C4-2B (cell line): Measurements from ENCODE around the gene TLNRD1.

Source experiments
- H3K27ac ChIP-seq: fragments of 450-650 bp; 2 replicates; pipeline ENCODE4 v1.5.1; 2017
- CTCF ChIP-seq: fragments of 450-650 bp; conservative IDR thresholded peaks from 2 replicates; pipeline ENCODE4 v1.5.1; 2017; ENCODE audit warnings: mild to moderate bottlenecking
- ZFX ChIP-seq: fragments of 450-650 bp; IDR thresholded peaks from 2 replicates; pipeline ENCODE4 v1.6.1; 2017

The TLNRD1 gene

DNA sequence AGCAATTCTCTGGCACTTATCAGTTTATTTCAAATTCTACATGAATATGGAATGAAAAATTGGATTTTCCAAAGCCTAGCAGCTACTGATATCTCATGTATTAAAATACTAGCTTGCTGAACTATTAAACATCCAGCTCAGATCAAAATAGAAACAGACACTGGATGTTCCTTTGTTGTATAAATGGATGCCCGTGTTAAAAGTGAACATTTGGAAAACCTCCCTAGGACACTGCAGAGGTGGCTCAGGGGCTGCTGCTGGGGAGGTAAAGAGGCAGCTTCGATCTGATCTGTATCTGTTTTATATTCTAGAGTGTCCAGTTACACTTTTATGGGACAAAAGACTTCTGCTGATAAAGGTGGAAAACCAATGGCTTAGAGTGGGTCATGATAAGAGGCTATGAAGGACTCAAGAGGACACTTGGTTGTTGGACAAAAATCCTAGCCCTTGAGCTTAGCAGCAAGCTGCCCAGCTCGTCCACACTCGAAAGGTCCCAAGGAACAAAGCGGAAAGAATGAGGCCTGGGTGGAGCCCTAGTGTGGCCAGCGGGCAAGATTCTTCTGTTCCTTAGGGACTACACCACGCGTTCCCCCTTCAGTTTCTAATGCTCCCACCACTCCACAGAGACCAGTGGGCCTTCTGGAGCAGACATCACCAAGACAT lies 21.1 kb upstream of the TLNRD1 start:
- no peak for TF ChIP-seq CTCF
- TF ChIP-seq ZFX, result no peak
- H3K27ac ChIP-seq, result no peak overlapping the region

- H3K27ac ChIP-seq, result no peak overlapping the region
- TF ChIP-seq ZFX, result no peak
- no peak; the same call in 1 of the 2 replicates for TF ChIP-seq CTCF
Measured at GRCh38 chr15:80982205-80982604, 18.5 kb upstream of the TLNRD1 start.

GRCh38 chr15:80982839-80983238 lies 17.9 kb upstream of the TLNRD1 start:
- no peak for TF ChIP-seq ZFX
- no peak overlapping the region for H3K27ac ChIP-seq

- no peak overlapping the region for H3K27ac ChIP-seq
- TF ChIP-seq ZFX (no peak), CTCF (no peak)
Measured at GRCh38 chr15:80984856-80985255, 15.9 kb upstream of the TLNRD1 start.

- H3K27ac ChIP-seq, result no peak overlapping the region
- TF ChIP-seq CTCF (no peak), ZFX (no peak)
Measured at GRCh38 chr15:80985981-80986380, 14.7 kb upstream of the TLNRD1 start.

DNA sequence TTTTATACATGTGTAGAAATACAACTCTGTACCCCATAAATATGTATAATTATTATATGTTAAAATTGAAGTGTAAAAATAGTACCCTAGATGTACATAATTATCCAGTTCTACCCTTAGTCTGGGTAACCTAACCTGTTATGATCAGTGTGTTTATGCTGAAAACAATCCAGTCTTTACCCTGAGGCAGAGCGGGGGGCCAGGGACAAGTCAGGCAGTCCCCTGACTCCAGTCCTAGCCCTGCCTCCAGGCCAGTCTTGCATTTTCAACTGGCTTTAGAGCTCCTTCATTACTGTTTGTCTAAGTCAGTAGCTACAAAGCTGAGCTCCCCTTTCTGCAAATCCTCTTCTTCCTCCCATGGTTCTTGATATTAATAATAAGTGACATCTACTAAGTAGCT lies 14.2 kb upstream of the TLNRD1 start:
- H3K27ac ChIP-seq, result no peak overlapping the region
- no peak for TF ChIP-seq CTCF
- TF ChIP-seq ZFX, result no peak

GRCh38 chr15:80988148-80988796 lies 12.5 kb upstream of the TLNRD1 start:
- TF ChIP-seq CTCF (no peak), ZFX (no peak)
- peak overlapping the region; percentile 81; the same call in 1 of the 2 replicates for H3K27ac ChIP-seq

GRCh38 chr15:80989081-80989517 lies 11.6 kb upstream of the TLNRD1 start:
- H3K27ac ChIP-seq, result peak overlapping the region; percentile 81
- TF ChIP-seq ZFX, result no peak
- no peak for TF ChIP-seq CTCF
